H9 (cell line): ENCODE measurements around the gene ETFRF1. TPM values are rescaled to one million over a fixed set of nuclear protein-coding genes. Genes with fewer than 3 reads are reported as not detected.

Experiments
- DNase-seq: peaks from one replicate; pipeline ENCODE4 v3.0.0-alpha.2; 2017
- H2AFZ ChIP-seq: one replicate; pipeline ENCODE4 v1.6.1; 2013; ENCODE audit warnings: mild to moderate bottlenecking, low read length, control low read depth, moderate library complexity
- H2AK5ac ChIP-seq: 2 replicates; pipeline ENCODE4 v1.6.1; 2013; ENCODE audit warnings: low read length, control low read depth, mixed read lengths; ENCODE audit not compliant: insufficient read length
- H2BK120ac ChIP-seq: one replicate; pipeline ENCODE4 v1.6.1; 2013; ENCODE audit warnings: low read depth, mild to moderate bottlenecking, low read length, control low read depth, inconsistent platforms; ENCODE audit not compliant: poor library complexity, severe bottlenecking
- H2BK12ac ChIP-seq: 2 replicates; pipeline ENCODE4 v1.6.1; 2013; ENCODE audit warnings: low read length, control low read depth, mixed read lengths, low read depth; ENCODE audit not compliant: insufficient read length
- H2BK15ac ChIP-seq: 2 replicates; pipeline ENCODE4 v1.6.1; 2013; ENCODE audit warnings: low read depth, low read length, control low read depth
- H2BK20ac ChIP-seq: one replicate; pipeline ENCODE4 v1.6.1; 2013; ENCODE audit warnings: low read depth, mild to moderate bottlenecking, low read length, control low read depth, inconsistent platforms; ENCODE audit not compliant: poor library complexity, severe bottlenecking
- H2BK5ac ChIP-seq: 2 replicates; pipeline ENCODE4 v1.6.1; 2013; ENCODE audit warnings: low read length, control low read depth, mixed read lengths; ENCODE audit not compliant: insufficient read length
- H3K14ac ChIP-seq: 2 replicates; pipeline ENCODE4 v1.6.1; 2013; ENCODE audit warnings: low read length, control low read depth; ENCODE audit not compliant: insufficient read depth
- H3K18ac ChIP-seq: 2 replicates; pipeline ENCODE4 v1.6.1; 2013; ENCODE audit warnings: low read depth, mild to moderate bottlenecking, mixed read lengths, low read length, control low read depth; ENCODE audit not compliant: insufficient read length
- H3K23ac ChIP-seq: 2 replicates; pipeline ENCODE4 v1.6.1; 2013; ENCODE audit warnings: low read length, control low read depth, mixed read lengths, low read depth; ENCODE audit not compliant: insufficient read length
- H3K23me2 ChIP-seq: 2 replicates; pipeline ENCODE4 v1.6.1; 2013; ENCODE audit warnings: low read depth, mild to moderate bottlenecking, mixed read lengths, low read length, control low read depth; ENCODE audit not compliant: insufficient read length, poor library complexity, severe bottlenecking
- H3K27ac ChIP-seq: 2 replicates; pipeline ENCODE4 v1.5.1; 2013; ENCODE audit warnings: low read length, control low read depth, mixed read lengths, low read depth; ENCODE audit not compliant: insufficient read length
- H3K27me3 ChIP-seq: 2 replicates; pipeline ENCODE4 v1.6.1; 2013; ENCODE audit warnings: low read length, control low read depth, inconsistent platforms; ENCODE audit not compliant: insufficient read depth
- H3K4ac ChIP-seq: 2 replicates; pipeline ENCODE4 v1.6.1; 2013; ENCODE audit warnings: low read depth, mild to moderate bottlenecking, control low read depth, inconsistent platforms, low read length, moderate library complexity
- H3K4me1 ChIP-seq: 2 replicates; pipeline ENCODE4 v1.6.1; 2013; ENCODE audit warnings: low read length, control low read depth, inconsistent platforms; ENCODE audit not compliant: insufficient read depth
- H3K4me2 ChIP-seq: 2 replicates; pipeline ENCODE4 v1.6.1; 2013; ENCODE audit warnings: low read length, control low read depth, mixed read lengths; ENCODE audit not compliant: insufficient read length, insufficient read depth
- H3K56ac ChIP-seq: 2 replicates; pipeline ENCODE4 v1.6.1; 2013; ENCODE audit warnings: low read depth, mild to moderate bottlenecking, mixed read lengths, low read length, control low read depth; ENCODE audit not compliant: insufficient read length
- H3K79me1 ChIP-seq: 2 replicates; pipeline ENCODE4 v1.6.1; 2013; ENCODE audit warnings: low read depth, mild to moderate bottlenecking, moderate library complexity, low read length, control low read depth, inconsistent platforms; ENCODE audit not compliant: insufficient read depth, poor library complexity, severe bottlenecking
- H3K79me2 ChIP-seq: 2 replicates; pipeline ENCODE4 v1.6.1; 2013; ENCODE audit warnings: low read length, control low read depth, inconsistent platforms; ENCODE audit not compliant: insufficient read depth
- H3K9ac ChIP-seq: 2 replicates; pipeline ENCODE4 v1.6.1; 2013; ENCODE audit warnings: low read length, control low read depth, mixed read lengths; ENCODE audit not compliant: insufficient read length; ENCODE audit errors: extremely low read depth
- H3K9me3 ChIP-seq: one replicate; pipeline ENCODE4 v1.6.1; 2013; ENCODE audit warnings: low read depth, low read length, inconsistent platforms; ENCODE audit not compliant: control insufficient read depth
- H3T11ph ChIP-seq: one replicate; pipeline ENCODE4 v1.6.1; 2013; ENCODE audit warnings: mild to moderate bottlenecking, low read length, control low read depth, inconsistent platforms
- H4K20me1 ChIP-seq: one replicate; pipeline ENCODE4 v1.6.1; 2013; ENCODE audit not compliant: control insufficient read depth, insufficient read length, insufficient read depth
- H4K5ac ChIP-seq: 2 replicates; pipeline ENCODE4 v1.6.1; 2013; ENCODE audit warnings: low read depth, mild to moderate bottlenecking, mixed read lengths, low read length, control low read depth; ENCODE audit not compliant: insufficient read length
- H4K8ac ChIP-seq: replicated peaks from 2 replicates; pipeline ENCODE4 v1.6.1; 2013; ENCODE audit warnings: low read length, control low read depth, mixed read lengths, low read depth; ENCODE audit not compliant: insufficient read length
- H4K91ac ChIP-seq: 2 replicates; pipeline ENCODE4 v1.6.1; 2013; ENCODE audit warnings: low read depth, mild to moderate bottlenecking, moderate library complexity, mixed read lengths, low read length, control low read depth; ENCODE audit not compliant: insufficient read length
- H3K27ac Mint-ChIP-seq, 3 experiments: 2 replicates in 2 of 3; 3 replicates in 1 of 3; pipeline ENCODE4 v1.8.0; 2020 to 2021; ENCODE audit warnings: mixed read lengths in 3 of 3, mild to moderate bottlenecking in 1 of 3, moderate library complexity in 1 of 3
- H3K27me3 Mint-ChIP-seq: 2 replicates; pipeline ENCODE4 v1.8.0; 2021; ENCODE audit warnings: low read depth, mild to moderate bottlenecking, moderate library complexity, mixed read lengths
- H3K36me3 Mint-ChIP-seq, 3 experiments: 2 replicates in 2 of 3; 3 replicates in 1 of 3; pipeline ENCODE4 v1.8.0; 2020 to 2021; ENCODE audit warnings: low read depth in 3 of 3, mixed read lengths in 3 of 3; ENCODE audit not compliant: insufficient read depth in 1 of 3
- H3K4me1 Mint-ChIP-seq, 2 experiments: 2 replicates each; pipeline ENCODE4 v1.8.0; 2020; ENCODE audit warnings: mixed read lengths in 2 of 2
- H3K4me3 Mint-ChIP-seq, 2 experiments: 2 replicates in 1 of 2; 3 replicates in 1 of 2; pipeline ENCODE4 v1.8.0; 2020 to 2021; ENCODE audit warnings: mild to moderate bottlenecking in 2 of 2, mixed read lengths in 2 of 2, moderate library complexity in 1 of 2
- H3K9me3 Mint-ChIP-seq, 2 experiments: 2 replicates in 1 of 2; 3 replicates in 1 of 2; pipeline ENCODE4 v1.8.0; 2020; ENCODE audit warnings: mild to moderate bottlenecking in 2 of 2, mixed read lengths in 2 of 2, moderate library complexity in 1 of 2
- WGBS: extraction: QIAGEN DNeasy Blood & Tissue Kit; methylation state at CpG from one replicate; pipeline ENCODE4 v1.1.7; 2013; ENCODE audit warnings: missing lambda C conversion rate, low lambda C conversion rate, mixed read lengths; ENCODE audit not compliant: insufficient read length; ENCODE audit errors: extremely low coverage; 5-methylcytosine and 5-hydroxymethylcytosine counted together
- total RNA-seq: library from RNA; stranded (reverse); gene quantifications from 2 replicates; pipeline ENCODE4 v1.2.1, GENCODE V29; 2021
- TF ChIP-seq, protein P1 (sequence below): fragments of 200-600 bp; sonication (generic); conservative IDR thresholded peaks from 3 replicates; pipeline ENCODE4 v1.8.0; 2021; ENCODE audit warnings: antibody characterized with exemption, mild to moderate bottlenecking

Gene ETFRF1
- total RNA-seq, 1 experiment from 2014 or later, result 7.6 TPM

DNA sequence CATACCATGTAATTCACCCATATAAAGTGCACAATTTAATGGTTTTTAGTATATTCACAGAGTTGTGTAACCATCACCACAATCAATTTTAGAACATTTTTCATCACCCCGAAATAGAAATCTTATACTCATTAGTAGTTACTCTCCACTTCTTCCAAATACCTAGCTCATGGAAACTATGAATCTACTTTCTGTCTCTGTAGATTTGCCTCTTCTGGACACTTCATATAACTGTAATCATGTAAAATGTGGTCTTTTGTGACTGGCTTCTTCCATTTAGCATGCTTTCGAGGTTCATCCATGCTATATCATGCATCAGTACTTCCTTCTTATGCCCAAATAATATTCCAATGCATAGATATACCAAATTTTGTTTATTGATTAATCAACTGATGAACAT, 10.9 kb upstream of the ETFRF1 start:
- no peak overlapping the region for H3K18ac ChIP-seq
- H2BK120ac ChIP-seq, result no peak overlapping the region
- no peak overlapping the region for H4K5ac ChIP-seq
- no peaks in the 10 kb centered on the region for H3K27me3 ChIP-seq
- Mint-ChIP-seq H3K36me3 (no peaks in the 10 kb centered on the region), H3K4me1 (no peaks in the 10 kb centered on the region), H3K4me3 (no peak overlapping the region), H3K27me3 (no peaks in the 10 kb centered on the region; the same call in 1 of the 2 replicates), H3K27ac (no peak overlapping the region; a peak in 1 of 7 replicates), H3K9me3 (no peaks in the 10 kb centered on the region; a peak in 1 of 5 replicates)
- WGBS, result no CpG with 5 or more reads among the region's 2 CpGs
- no peak overlapping the region for H3K27ac ChIP-seq
- H3K9ac ChIP-seq, result no peak overlapping the region
- H3K23ac ChIP-seq, result no peak overlapping the region
- H3K79me1 ChIP-seq, result no peaks in the 10 kb centered on the region
- TF ChIP-seq, protein P1, sequence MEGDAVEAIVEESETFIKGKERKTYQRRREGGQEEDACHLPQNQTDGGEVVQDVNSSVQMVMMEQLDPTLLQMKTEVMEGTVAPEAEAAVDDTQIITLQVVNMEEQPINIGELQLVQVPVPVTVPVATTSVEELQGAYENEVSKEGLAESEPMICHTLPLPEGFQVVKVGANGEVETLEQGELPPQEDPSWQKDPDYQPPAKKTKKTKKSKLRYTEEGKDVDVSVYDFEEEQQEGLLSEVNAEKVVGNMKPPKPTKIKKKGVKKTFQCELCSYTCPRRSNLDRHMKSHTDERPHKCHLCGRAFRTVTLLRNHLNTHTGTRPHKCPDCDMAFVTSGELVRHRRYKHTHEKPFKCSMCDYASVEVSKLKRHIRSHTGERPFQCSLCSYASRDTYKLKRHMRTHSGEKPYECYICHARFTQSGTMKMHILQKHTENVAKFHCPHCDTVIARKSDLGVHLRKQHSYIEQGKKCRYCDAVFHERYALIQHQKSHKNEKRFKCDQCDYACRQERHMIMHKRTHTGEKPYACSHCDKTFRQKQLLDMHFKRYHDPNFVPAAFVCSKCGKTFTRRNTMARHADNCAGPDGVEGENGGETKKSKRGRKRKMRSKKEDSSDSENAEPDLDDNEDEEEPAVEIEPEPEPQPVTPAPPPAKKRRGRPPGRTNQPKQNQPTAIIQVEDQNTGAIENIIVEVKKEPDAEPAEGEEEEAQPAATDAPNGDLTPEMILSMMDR, result no peak
- no peaks in the 10 kb centered on the region for H3K4me1 ChIP-seq
- H3K56ac ChIP-seq, result no peak overlapping the region
- H2BK5ac ChIP-seq, result no peak overlapping the region
- H3K4me2 ChIP-seq, result no peak overlapping the region
- no peak overlapping the region for H4K91ac ChIP-seq
- no peak overlapping the region for H2BK20ac ChIP-seq
- H4K20me1 ChIP-seq, result no peaks in the 10 kb centered on the region
- H2BK12ac ChIP-seq, result no peak overlapping the region
- no peak for DNase-seq
- no peak overlapping the region for H2AFZ ChIP-seq
- H3K79me2 ChIP-seq, result no peaks in the 10 kb centered on the region
- H2BK15ac ChIP-seq, result no peak overlapping the region
- no peak overlapping the region for H2AK5ac ChIP-seq
- H3K9me3 ChIP-seq, result no peaks in the 10 kb centered on the region
- H3T11ph ChIP-seq, result no peak overlapping the region
- H3K4ac ChIP-seq, result no peak overlapping the region
- H4K8ac ChIP-seq, result no peak overlapping the region
- H3K14ac ChIP-seq, result no peak overlapping the region
- no peaks in the 10 kb centered on the region for H3K23me2 ChIP-seq
